Fibroblast of the aortic adventitia (primary cell): Measurements from ENCODE around the gene MGLL. TPM values are rescaled to one million over a fixed set of nuclear protein-coding genes. Genes with fewer than 3 reads are reported as not detected.
"Not testable (repeated sequence)": the region's sequence is repeated elsewhere in the genome, so short reads cannot be mapped to it uniquely, and the experiment has no call there.

Source experiments
- DNase-seq: peaks from one replicate; pipeline ENCODE4 v3.0.0-alpha.2; 2010; ENCODE audit warnings: low read depth
- H3K4me3 ChIP-seq: 2 replicates; pipeline ENCODE4 v1.5.1; 2011; ENCODE audit warnings: low read depth, mild to moderate bottlenecking, control low read depth, low read length, moderate library complexity
- CTCF ChIP-seq: IDR thresholded peaks from 2 replicates; pipeline ENCODE4 v1.5.1; 2011; ENCODE audit warnings: mild to moderate bottlenecking, low read length, control low read depth, inconsistent platforms; ENCODE audit not compliant: insufficient read depth
- total RNA-seq: library from RNA; depleted of rRNA; stranded (reverse); fragments of >200 nt; gene quantifications from 2 replicates; pipeline ENCODE4 v1.2.3, GENCODE V29; 2012; ENCODE audit warnings: low replicate concordance

The MGLL gene
- total RNA-seq, 1 donor, result 25.8 TPM

- DNase-seq, result no peak
- no peak overlapping the region for H3K4me3 ChIP-seq
- TF ChIP-seq CTCF, result no peak
These were observed 135.8 kb downstream of the MGLL start for GRCh38 chr3:127686512-127686894.

GRCh38 chr3:127685708-127686511, 136.4 kb downstream of the MGLL start:
- H3K4me3 ChIP-seq, result no peak overlapping the region
- no peak for DNase-seq
- TF ChIP-seq CTCF, result no peak

- TF ChIP-seq CTCF, result no peak
- H3K4me3 ChIP-seq, result no peak overlapping the region
- no peak for DNase-seq
These were observed 137.2 kb downstream of the MGLL start for GRCh38 chr3:127684871-127685707.

- DNase-seq, result no peak
- TF ChIP-seq CTCF, result no peak
- no peak overlapping the region for H3K4me3 ChIP-seq
These were observed 139.8 kb downstream of the MGLL start for GRCh38 chr3:127682561-127682960.

GRCh38 chr3:127682175-127682554, 140.2 kb downstream of the MGLL start:
- H3K4me3 ChIP-seq, DNase-seq: not testable (repeated sequence)

GRCh38 chr3:127680798-127681221, 141.5 kb downstream of the MGLL start:
- H3K4me3 ChIP-seq, result no peak overlapping the region
- no peak for DNase-seq
- no peak for TF ChIP-seq CTCF

- no peak for DNase-seq
- no peak for TF ChIP-seq CTCF
- no peak overlapping the region for H3K4me3 ChIP-seq
These were observed 142.1 kb downstream of the MGLL start for GRCh38 chr3:127680146-127680661.
